Fibroblast of pulmonary artery (primary cell): ENCODE data around the gene KLK15.

ENCODE experiments used
- DNase-seq: peaks from one replicate; pipeline ENCODE4 v3.0.0-alpha.2; 2010; ENCODE audit warnings: low read depth
- H3K4me3 ChIP-seq: replicated peaks from 2 replicates; pipeline ENCODE4 v1.5.1; 2011; ENCODE audit warnings: low read depth, mild to moderate bottlenecking, control low read depth, low read length, moderate library complexity
- CTCF ChIP-seq: IDR thresholded peaks from 2 replicates; pipeline ENCODE4 v1.5.1; 2011; ENCODE audit warnings: mild to moderate bottlenecking, control low read depth, low read length, inconsistent platforms; ENCODE audit errors: missing control alignments

Gene KLK15

DNA sequence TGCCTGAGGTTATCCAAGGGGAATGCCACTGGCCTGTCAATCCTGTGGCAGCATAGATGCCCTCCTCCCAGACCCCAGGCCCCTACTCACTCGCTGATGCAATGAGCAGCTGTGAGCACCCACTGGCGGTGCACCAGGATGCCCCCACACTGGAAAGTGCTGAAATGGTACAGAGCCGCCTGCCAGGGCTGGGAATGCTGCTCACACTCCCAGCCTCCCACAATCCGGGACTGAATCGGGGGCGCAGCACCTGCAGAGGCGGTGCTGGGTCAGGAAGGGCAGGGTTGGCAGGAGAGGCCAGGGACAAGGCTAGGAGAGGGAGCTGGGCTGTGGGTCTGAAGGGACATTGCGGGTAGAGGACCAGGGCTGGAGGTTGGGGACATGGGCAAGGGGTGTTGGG, 11.8 kb downstream of the KLK15 start:
- TF ChIP-seq CTCF = no peak
- no peak overlapping the region for H3K4me3 ChIP-seq
- DNase-seq = no peak

GRCh38 chr19:50821248-50821612, 12.1 kb downstream of the KLK15 start:
- no peak overlapping the region for H3K4me3 ChIP-seq
- DNase-seq = no peak
- TF ChIP-seq CTCF = no peak

GRCh38 chr19:50820549-50821247, 12.7 kb downstream of the KLK15 start:
- no peak for TF ChIP-seq CTCF
- DNase-seq = no peak
- no peak overlapping the region for H3K4me3 ChIP-seq

DNA sequence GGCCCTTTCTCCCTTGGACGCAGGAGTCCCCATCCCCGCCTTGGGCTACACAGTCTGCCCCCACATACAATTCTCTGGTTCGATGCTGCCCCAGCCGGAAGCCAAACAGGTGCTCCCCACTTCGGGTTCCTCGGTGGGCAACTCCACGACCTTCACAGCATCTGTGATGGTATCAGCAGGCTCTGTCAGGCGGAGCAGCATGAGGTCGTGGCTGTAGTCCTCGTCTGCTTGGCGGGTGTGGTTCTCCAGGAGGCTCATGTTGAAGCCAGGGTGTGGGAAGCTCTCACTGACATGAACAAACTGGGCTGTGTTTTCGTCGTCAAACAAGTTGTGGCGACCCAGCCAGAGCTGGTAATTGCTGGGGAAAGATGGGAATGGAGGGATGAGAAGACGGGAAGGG, 13.3 kb downstream of the KLK15 start:
- no peak overlapping the region for H3K4me3 ChIP-seq
- DNase-seq = no peak
- no peak for TF ChIP-seq CTCF

DNA sequence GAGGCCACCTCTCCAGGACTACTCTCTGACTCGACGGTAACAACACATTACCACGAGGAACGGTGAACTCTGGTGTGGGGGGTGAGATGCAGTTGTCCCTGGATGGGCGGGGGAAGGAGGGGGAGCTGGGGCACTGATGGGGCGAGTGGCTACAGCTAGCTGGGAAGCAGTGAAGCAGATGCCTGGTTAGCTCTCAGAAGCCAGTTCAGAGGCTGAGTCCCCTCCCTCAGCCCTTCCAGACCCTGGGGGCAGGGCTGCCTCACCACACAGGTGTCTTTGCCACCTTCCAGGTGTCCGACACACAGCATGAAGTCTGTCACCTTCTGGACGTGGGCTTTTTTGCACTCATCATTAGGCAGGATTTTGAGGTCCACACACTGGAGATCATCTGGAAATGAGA, 13.7 kb downstream of the KLK15 start:
- no peak overlapping the region for H3K4me3 ChIP-seq
- no peak for DNase-seq
- TF ChIP-seq CTCF = no peak

DNA sequence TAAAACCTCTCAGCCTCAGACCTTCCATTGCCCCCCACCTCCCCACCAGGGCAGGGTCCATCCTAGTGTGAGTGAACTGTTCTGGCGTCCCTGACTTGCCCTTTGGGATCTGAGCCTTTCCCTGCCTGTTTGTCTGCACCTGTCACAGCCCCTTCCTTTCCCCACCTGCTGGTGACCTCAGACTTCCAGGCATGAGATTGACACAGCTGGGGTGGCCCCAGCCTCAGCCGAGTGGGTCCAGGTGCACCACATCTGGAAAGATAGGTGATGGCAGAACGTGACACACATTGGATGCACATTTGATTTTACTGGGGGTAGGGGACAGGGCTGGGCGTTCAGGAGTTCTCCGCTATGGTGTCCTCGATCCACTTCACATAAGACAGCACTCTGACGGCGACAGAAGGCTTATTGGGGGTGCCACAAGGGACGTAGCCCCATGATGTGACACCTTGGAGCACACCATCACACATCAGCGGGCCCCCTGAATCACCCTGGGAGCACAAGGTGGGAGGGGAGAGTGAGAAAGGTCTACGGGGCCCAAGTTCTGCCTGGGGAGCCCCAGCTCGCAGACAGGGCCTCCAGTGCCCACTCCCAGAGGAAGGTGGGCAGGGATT, 14.4 kb downstream of the KLK15 start:
- no peak for DNase-seq
- TF ChIP-seq CTCF = no peak
- H3K4me3 ChIP-seq = no peak overlapping the region
